Hypothalamus (tissue), 51 donors: ENCODE measurements around the gene APLP2.

Experiments used
- DNase-seq, 51 donors: peaks; one replicate each; lab custom pipeline; 2025; lab: John Stamatoyannopoulos, UW

The APLP2 gene

GRCh38 chr11:130139401-130139800 lies 69.7 kb downstream of the APLP2 start:
- no peak for DNase-seq

DNA sequence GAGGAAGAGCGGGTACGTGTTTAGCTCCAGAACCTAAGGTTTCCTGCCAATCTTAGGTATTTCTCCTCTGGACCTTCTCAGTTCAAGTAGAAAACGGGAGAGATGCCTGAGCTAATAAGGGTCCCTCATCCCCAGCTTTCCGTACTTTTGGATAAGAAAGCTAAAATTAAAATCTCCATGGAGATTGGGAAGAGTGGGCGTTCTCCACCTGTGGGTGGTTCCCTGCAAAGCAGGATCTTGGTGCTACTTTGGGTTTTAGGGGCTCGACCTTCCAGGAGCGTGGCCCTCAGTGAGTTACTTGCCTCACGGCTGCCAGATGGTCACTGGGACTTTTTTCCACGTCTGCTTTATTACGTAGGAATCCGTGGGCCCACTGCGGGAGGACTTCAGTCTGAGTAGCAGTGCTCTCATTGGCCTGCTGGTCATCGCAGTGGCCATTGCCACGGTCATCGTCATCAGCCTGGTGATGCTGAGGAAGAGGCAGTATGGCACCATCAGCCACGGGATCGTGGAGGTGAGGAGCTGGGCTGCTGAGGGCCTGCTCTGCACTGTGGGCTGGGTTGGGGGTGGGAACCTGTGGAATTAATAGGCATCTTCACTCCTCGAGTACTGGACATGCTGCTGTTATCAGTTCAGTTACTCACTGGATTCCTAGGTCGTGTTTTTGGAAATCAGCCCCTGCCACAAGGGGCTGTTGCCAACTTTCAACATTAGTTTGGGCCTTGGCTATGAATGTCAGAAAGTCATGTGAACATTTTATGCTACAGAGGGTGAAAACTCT lies 72.1 kb downstream of the APLP2 start:
- peak in 1 of 51 donors; percentile 14 for DNase-seq

- peak in 16 of 51 donors; percentile 8 to 56 (median 20) for DNase-seq
Observed at GRCh38 chr11:130144141-130144540, 74.4 kb downstream of the APLP2 start.

DNA sequence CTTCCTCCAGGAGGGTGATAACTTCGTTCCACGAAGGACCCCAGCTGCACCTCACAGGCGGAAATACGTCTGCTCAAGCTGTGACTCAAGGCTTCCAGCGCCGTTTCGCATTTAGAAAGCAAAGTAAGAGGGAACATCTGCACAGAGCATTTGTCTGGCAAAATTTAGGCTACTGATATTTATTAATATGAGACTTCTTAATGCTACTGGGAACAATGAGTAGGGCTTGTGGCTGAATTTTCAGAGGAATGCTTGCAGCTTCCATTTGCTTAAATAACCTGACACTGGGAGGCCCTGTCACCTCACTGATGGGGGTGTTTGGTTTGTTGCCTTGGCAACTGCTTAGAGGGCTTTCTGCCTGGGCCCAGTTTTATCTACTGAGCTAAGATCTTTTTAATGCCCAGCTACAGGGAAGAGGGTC lies 75.2 kb downstream of the APLP2 start:
- peak in 2 of 51 donors; percentile 13 to 47 for DNase-seq

DNA sequence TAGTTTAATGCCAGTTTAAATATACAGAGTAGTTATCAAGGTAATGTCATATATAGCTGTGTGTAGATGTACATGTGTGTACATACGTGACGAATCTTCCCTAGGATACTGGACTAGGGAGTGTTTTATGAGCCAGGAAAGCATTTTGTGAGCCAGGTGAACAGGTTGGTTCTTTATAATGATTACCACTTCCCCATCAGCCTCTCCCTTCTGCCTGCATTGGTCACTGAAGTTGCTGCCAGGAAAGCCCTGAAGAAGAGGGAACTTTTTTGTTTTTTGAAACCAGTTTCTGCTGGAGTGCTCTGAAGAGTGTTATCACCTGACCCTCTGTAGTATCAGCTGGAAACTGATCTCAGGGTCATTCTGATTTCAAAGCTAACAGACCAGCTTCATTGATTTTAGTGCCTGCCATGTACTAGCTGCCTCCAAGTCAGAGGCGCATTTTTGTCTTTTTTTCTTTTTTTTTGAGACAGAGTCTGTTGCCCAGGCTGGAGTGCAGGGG lies 75.7 kb downstream of the APLP2 start:
- DNase-seq, result no peak

- peak in 8 of 51 donors; percentile 5 to 34 (median 18) for DNase-seq
Observed at GRCh38 chr11:130145975-130146776, 76.5 kb downstream of the APLP2 start.

DNA sequence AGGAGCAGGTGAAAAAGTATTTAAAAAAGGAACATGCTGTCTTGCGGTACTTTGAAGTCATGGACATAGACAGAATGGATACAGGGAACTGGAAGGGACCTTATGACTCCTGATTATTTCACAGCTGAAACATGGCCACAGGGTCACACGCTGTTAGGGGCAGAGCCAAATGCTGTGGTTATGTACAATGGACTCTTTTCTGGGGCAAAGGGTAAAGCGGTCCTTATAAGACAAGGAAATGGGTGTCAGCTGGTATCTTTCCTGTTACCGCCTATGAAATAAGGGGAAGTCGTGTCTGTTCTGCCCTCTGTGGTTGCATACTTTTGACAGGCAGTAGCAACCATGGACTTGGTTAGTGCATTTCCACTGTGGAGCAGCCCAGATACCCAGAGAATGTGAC lies 77.1 kb downstream of the APLP2 start:
- peak in 12 of 51 donors; percentile 8 to 43 (median 20) for DNase-seq

- DNase-seq, result no peak
Observed at GRCh38 chr11:130148796-130149326, 79.2 kb downstream of the APLP2 start.

GRCh38 chr11:130150790-130151189 lies 81.1 kb downstream of the APLP2 start:
- DNase-seq, result no peak

- DNase-seq, result no peak
Observed at GRCh38 chr11:130151196-130151595, 81.5 kb downstream of the APLP2 start.

DNA sequence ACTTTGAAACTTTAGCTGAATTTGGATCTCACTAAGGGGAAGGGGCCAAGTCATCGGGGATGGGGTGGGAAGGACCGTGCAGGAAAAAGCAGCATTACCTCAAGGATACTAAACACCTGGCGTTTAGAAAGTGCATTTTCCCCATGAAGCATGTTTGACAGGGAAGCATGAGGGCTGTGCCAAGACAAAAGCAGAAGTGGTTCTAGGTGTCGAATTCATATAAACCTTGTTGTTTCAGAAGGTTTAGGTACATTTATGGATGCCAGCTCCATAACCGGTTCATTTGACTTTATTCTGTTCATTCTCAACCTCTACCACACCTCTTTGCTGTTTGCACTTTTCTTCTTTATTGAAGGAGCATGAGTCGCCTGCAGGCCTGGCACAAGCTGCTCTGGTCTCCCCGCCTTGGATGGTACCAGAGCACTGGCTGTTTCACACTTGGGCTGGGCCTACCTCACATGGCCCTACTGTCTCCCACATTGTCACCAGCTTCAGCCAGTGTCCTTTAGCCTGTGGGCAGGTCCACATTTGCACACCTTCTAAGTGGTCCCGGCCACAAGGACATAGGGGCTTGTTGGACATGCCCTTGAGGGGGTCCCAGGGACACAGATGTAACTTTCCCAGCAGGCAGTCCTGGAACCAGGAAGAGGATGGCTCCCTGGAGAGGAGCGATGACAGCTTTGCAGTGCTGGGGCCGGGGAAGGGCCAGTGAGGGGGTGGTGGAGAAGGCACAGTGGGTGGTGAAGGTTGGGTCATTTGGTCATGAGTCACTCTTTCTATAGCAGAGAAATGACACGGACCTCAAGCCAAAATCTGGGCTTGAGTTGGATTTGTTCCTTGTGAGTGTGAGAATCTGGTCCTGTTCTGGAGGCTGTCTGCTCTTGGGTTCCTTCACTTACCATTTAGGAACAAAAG lies 86.7 kb downstream of the APLP2 start:
- DNase-seq, result no peak

GRCh38 chr11:130157101-130157500 lies 87.4 kb downstream of the APLP2 start:
- no peak for DNase-seq

DNA sequence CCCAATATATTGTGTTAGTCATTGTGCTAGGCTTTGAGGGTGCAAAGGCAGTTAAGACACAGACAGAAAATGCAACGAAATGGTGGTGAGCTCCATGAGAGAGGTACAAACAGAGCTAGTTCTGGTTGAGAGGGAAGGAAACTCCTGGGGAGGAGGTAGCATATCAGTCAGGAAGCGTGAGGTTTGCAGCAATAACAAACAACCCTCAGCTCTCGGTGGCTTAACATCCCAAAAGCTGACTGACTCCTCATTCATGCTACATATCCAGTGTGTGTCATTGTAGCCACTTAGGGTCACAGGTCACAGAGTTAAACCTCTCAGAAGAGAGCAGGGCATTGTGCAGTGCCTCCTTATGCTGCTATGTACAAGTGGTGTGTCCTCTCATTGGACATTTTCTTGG lies 88.1 kb downstream of the APLP2 start:
- DNase-seq, result no peak

- no peak for DNase-seq
Observed at GRCh38 chr11:130159139-130159538, 89.4 kb downstream of the APLP2 start.

DNA sequence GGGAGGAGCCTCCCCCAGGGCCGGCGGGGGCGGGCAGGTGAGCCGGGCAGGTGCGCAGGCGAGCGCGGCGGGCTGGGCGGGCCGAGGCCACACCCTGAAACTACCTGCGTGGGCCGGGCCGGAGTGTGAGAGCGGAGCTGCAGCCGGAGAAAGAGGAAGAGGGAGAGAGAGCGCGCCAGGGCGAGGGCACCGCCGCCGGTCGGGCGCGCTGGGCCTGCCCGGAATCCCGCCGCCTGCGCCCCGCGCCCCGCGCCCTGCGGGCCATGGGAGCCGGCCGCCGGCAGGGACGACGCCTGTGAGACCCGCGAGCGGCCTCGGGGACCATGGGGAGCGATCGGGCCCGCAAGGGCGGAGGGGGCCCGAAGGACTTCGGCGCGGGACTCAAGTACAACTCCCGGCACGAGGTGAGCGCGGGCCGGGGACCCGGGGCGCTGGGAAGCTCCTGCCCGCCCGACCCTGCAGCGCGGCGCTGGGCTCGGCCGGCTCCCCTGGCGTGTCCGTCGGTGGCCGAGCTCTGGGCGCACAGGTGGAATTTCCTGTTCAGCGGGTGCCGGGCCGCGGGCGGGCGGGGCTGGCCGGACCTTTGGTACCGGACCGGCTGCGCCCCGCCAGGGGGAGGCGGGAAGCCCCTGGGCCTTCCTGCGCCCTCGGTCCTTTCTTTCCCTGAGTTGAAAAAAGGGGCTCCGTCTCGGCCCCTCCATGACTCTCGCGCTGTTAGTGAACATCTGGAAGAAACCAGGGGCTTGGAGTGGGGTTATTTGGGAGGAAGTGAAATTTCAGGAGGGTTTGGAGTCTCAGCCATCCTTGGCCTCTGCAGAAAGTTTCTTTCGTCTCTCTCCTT lies 90.2 kb downstream of the APLP2 start, which contains the start of gene ST14:
Gene ST14, plus strand, starts transcription at position 126 of the 841 bp plus-strand sequence. Its CDS starts 198 bp downstream, at position 324.
- DNase-seq, result no peak

DNA sequence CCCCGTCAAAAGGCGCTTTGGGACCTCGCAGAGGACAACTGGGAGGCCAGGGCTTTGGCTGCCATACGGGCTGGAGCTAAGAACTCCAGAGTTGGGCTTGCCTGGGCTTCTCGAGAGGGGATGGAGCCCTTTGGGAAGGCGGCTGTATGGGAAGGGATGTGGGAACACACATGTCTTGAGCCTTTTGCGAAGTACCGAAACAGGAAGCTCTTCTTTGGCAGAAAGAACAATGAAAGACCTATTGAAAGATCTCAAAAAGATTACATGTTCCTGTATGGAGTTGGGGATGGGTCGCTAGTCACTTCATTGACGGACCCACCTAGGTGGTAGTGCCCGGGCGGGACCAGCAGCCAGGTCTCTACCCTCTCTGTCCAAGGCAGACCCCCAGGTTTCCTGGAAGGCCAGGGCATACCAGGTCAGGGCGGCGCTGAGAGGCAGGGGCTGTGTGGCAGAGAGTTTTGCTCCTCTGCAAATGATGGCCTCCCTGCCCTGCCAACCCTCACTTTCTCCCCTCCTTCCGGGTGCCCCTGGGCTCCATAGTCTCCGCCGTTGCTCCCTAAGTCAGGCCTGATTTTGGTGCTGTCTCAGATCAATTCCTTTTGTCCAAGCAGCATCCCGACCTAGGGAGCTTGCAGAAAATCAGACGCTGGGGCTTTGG lies 90.9 kb downstream of the APLP2 start:
- DNase-seq, result no peak

DNA sequence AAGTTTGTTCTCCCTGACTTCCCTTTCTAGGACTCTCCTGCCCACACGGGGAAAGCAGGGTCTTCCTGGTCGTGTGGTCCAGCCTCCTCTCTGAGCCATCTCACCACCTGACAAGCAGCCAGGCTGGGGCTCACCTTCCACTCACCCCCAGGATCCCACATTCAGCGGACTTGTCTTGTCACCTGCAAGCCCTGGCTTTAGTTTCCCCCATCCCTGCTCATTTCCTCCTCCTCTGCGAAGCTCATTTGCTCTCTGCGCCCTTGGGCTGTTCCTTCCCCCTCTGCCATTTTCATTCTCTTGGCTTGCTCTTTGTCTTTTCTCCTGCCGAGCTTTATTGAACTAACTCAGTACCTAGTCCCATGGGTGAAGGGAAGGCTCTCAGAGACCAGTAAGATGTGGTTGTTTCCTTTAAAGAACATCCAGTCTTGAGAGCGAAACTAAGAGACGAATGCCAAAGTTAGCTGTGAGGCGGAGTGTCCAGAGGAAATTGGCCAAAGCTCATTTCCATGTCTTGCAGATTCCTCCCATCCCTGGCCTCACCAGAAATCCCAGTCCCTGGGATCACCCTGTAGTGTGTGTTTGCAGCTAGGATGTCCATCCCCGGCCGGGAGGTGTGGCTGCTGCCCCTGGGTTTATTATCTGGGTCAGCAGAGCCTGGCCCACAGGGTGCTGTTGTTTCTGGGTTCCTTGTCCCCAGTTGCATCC lies 91.9 kb downstream of the APLP2 start:
- no peak for DNase-seq

- no peak for DNase-seq
Observed at GRCh38 chr11:130162733-130163132, 93.0 kb downstream of the APLP2 start.
